HFFc6 (cell line): ENCODE measurements around the gene LMCD1. TPM values are rescaled to one million over a fixed set of nuclear protein-coding genes. Genes with fewer than 3 reads are reported as not detected.

Experiments
- DNase-seq: peaks from one replicate; pipeline ENCODE4 v3.0.0-alpha.2; 2018
- H3K27ac Mint-ChIP-seq: 2 replicates; pipeline ENCODE4 v1.8.0; 2020; ENCODE audit warnings: mild to moderate bottlenecking, mixed read lengths
- H3K27me3 Mint-ChIP-seq: 2 replicates; pipeline ENCODE4 v1.8.0; 2021; ENCODE audit warnings: mild to moderate bottlenecking, moderate library complexity, mixed read lengths; ENCODE audit not compliant: insufficient read depth
- H3K36me3 Mint-ChIP-seq: 2 replicates; pipeline ENCODE4 v1.8.0; 2021; ENCODE audit warnings: low read depth, mixed read lengths
- H3K4me1 Mint-ChIP-seq: 2 replicates; pipeline ENCODE4 v1.8.0; 2020; ENCODE audit warnings: low read depth, mixed read lengths
- H3K4me3 Mint-ChIP-seq: 2 replicates; pipeline ENCODE4 v1.8.0; 2020; ENCODE audit warnings: mild to moderate bottlenecking, moderate library complexity, mixed read lengths
- H3K9me3 Mint-ChIP-seq: 2 replicates; pipeline ENCODE4 v1.8.0; 2020; ENCODE audit warnings: mild to moderate bottlenecking, mixed read lengths
- total RNA-seq, 6 experiments: library from RNA; stranded (reverse); fragmentation: NEBNext Ultra II Directional; extraction: Animal tissue kit (Norgen Biotek cat#: 25700); gene quantifications; 2 replicates in 1 of 6; 3 replicates in 5 of 6; pipeline ENCODE4 v1.2.3, GENCODE V29; 2021
- TF ChIP-seq, protein P1 (sequence below): fragments of 200-600 bp; sonication (generic); IDR thresholded peaks from 2 replicates; pipeline ENCODE4 v1.5.0; 2021; ENCODE audit warnings: antibody characterized with exemption, mild to moderate bottlenecking

The LMCD1 gene
- total RNA-seq, 6 experiments from 2014 or later, result 20.1 to 50.6 (median 23.3) TPM

DNA sequence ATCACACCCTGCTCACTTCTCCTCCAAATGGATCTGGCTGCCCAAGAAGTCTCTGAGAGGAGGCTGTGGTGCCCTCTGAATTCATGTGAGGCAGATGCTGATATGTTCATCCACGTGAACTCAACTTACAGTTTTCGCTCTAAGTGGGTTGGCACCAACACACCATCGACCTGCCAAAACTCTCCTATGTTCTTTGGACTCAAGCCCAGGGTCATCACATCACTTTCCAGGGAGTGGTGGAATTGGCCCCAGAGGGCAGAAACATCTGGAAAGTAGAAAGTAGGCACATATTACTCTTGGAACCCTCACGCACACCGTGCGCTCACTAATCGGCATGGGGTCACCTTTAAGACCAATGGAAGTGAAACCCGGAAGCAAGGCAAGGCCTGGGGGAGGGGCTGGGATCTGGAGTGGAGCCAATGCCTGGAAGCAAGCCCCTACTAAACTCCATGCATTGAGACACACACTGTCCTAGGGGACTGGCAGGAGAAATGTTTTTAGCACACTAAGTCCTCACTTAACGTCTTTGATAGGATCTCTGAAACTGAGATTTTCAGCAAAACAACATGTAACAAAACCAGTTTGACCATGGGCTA, 101.6 kb downstream of the LMCD1 start:
- H3K9me3 Mint-ChIP-seq, result no peaks in the 10 kb centered on the region
- no peaks in the 10 kb centered on the region for H3K36me3 Mint-ChIP-seq
- H3K4me3 Mint-ChIP-seq, result no peak overlapping the region
- no peak for DNase-seq
- TF ChIP-seq, protein P1, sequence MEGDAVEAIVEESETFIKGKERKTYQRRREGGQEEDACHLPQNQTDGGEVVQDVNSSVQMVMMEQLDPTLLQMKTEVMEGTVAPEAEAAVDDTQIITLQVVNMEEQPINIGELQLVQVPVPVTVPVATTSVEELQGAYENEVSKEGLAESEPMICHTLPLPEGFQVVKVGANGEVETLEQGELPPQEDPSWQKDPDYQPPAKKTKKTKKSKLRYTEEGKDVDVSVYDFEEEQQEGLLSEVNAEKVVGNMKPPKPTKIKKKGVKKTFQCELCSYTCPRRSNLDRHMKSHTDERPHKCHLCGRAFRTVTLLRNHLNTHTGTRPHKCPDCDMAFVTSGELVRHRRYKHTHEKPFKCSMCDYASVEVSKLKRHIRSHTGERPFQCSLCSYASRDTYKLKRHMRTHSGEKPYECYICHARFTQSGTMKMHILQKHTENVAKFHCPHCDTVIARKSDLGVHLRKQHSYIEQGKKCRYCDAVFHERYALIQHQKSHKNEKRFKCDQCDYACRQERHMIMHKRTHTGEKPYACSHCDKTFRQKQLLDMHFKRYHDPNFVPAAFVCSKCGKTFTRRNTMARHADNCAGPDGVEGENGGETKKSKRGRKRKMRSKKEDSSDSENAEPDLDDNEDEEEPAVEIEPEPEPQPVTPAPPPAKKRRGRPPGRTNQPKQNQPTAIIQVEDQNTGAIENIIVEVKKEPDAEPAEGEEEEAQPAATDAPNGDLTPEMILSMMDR, result no peak
- H3K27me3 Mint-ChIP-seq, result peaks cover 6% of the 10 kb centered on the region
- H3K4me1 Mint-ChIP-seq, result peaks cover 15% of the 10 kb centered on the region
- no peak overlapping the region for H3K27ac Mint-ChIP-seq

DNA sequence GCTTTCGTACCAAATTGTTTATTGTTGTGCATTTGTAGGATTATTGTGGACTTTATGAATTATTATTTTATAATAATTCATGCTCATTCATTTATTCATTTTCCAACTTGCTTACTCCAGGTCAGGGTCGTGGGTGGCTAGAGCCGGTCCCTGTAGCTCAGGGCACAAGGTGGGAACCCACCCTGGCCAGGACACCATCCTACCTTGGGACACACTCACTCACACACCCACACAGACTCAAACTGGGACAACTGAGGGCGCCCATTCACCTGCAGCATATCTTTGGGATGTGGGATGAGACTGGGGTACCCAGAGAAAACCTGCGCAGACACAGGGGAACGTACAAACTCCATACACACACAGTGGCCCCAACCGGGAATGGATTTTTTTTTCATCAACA, 102.4 kb downstream of the LMCD1 start:
- H3K4me3 Mint-ChIP-seq, result no peak overlapping the region

DNA sequence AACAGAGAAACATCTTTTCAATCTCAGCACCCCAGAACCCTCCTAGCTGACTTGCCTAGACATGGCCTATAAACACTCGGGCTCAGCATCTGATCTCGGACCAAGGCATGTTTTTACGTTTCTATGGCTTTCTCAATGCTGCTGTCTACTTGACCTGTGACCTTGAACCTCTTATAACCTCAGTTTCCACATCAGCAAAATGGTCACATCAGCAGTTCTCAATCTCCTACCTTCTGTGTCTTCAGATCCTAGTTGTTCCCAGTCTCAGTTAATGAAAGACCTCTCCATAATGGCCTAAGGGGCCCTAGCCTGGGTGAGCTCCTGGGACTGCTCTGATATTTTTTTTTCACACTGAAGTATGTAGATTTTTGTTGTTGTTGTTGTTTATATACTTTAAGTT, 103.4 kb downstream of the LMCD1 start:
- Mint-ChIP-seq H3K27me3 (no peaks in the 10 kb centered on the region; the same call in none of the 2 replicates), H3K36me3 (no peaks in the 10 kb centered on the region), H3K4me3 (no peak overlapping the region), H3K27ac (no peak overlapping the region), H3K9me3 (no peaks in the 10 kb centered on the region), H3K4me1 (peaks cover 15% of the 10 kb centered on the region)
- DNase-seq, result no peak
- TF ChIP-seq, protein P1, result no peak

More for the DNA sequence above, 102.4 kb downstream of the LMCD1 start:
- H3K27me3 Mint-ChIP-seq, result peaks cover 6% of the 10 kb centered on the region
- H3K4me1 Mint-ChIP-seq, result peaks cover 15% of the 10 kb centered on the region
- H3K9me3 Mint-ChIP-seq, result no peaks in the 10 kb centered on the region
- no peaks in the 10 kb centered on the region for H3K36me3 Mint-ChIP-seq
- no peak overlapping the region for H3K27ac Mint-ChIP-seq
- TF ChIP-seq, protein P1, result no peak
- DNase-seq, result no peak

DNA sequence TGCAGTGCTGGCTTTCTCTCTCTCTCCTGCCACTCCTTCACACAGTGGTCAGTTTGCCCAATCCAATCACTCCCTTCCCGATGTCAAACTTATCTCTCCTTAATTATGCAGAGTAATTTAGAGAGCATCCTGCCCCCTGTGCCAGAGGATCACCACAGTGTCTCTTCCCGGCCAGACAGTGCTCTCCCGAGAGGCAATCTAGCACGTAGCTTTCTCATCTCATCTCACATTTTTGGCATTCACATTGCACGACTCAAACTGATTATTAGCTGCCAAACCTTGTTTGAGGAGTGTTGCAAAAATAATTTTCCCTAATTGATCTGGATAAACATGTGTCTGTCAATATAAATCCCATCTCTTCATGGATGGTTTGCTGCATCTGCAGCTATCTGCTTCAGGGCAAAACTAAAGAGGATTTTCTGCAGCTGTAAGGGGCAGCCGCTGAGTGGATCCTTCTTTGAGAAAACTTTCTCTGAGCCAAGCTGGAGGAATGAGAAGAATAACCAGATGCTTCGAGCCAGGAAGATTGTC, 105.1 kb downstream of the LMCD1 start:
- Mint-ChIP-seq H3K4me3 (no peak overlapping the region), H3K4me1 (peaks cover 15% of the 10 kb centered on the region), H3K27me3 (peaks cover 2% of the 10 kb centered on the region), H3K9me3 (no peaks in the 10 kb centered on the region), H3K27ac (no peak overlapping the region), H3K36me3 (no peaks in the 10 kb centered on the region)
- TF ChIP-seq, protein P1, result no peak
- DNase-seq, result no peak

DNA sequence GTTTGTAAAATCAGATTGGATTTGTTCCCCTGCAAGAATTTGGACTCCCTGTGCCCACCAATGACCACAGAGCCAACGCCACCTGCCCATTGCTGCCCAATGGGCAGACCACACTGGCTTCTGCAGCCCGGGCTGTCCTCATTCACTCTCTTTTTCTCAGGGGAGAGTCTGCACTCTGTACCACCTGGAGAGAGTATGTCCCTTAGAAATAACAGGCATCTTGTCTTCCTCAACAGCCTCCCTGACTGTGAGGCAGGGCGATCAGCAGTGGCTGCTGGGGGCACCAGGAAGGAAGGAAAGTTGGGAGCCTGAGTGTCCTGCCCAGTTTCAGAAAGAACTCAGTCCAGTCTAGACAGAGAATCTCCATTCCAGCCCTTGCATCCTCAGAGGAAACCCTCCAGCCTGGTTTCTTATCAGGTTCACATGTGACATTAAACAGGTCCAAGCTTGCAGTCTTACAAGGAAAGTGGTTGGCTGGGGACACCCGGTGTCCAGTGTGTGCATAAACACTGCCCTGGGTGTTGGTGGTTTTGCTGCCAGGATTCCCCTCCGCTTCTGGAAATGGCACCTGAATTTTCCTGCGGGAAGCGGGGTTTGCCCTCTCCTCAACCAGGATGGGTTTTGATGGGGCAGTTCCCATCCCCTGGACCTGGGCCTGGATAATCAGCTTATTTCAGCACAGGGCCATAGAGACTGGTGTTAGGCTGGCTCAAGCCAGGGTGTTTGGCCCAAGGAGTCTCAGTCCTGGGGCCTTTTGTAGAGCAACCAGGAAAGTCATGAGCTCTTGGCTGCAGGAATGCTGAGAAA, 105.8 kb downstream of the LMCD1 start:
- TF ChIP-seq, protein P1, result peak; percentile 83
- Mint-ChIP-seq H3K27me3 (peaks cover 2% of the 10 kb centered on the region), H3K36me3 (no peaks in the 10 kb centered on the region), H3K27ac (no peak overlapping the region), H3K4me1 (peaks cover 15% of the 10 kb centered on the region), H3K9me3 (no peaks in the 10 kb centered on the region), H3K4me3 (no peak overlapping the region)
- peak; percentile 69 for DNase-seq
